ENCODE data around the gene ADAMTSL1. TPM values are rescaled to one million over a fixed set of nuclear protein-coding genes. Genes with fewer than 3 reads are reported as not detected.

Gene ADAMTSL1
- total and polyA plus RNA-seq, 9 of the 15 experiments (the other 6 are each of a cell fraction or from before 2014, with no cell fraction given) = 0.01 TPM; not detected in 8

DNA sequence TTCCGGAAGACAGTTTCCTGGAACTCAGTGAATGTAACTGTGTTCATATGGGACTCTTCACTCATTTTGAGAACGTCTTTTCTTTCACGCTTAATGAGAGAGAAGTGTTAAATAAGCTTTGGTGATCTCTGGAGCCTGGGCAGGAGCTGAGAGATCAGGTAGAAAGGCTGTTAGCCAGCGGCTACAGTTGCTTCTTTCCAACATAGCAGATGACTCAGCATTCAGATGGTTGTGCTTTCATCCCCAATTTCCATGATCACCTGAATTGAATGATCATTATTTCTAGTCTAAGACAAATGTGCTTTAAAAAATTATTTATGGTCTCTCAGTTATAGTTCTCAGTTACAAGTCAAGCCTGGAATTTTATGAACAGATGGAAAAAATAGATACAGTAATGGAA is 234.5 kb downstream of the ADAMTSL1 start:
- DNase-seq (ENCODE audit: extremely low read depth in 1 of 4, low spot score in 3 of 4) (no peak), FAIRE-seq (no peak), ATAC-seq (no peak)
- no peak overlapping the region for H3K4me3 ChIP-seq
- H3K27me3 ChIP-seq (ENCODE audit: control insufficient read depth in 2 of 2, insufficient read depth in 2 of 2, low read length in 2 of 2) = no peaks in the 10 kb centered on the region
- H3K9me3 ChIP-seq (replicated peaks; ENCODE audit: control insufficient read depth, insufficient read depth, low read depth, low read length) = no peaks in the 10 kb centered on the region
- POLR2A ChIA-PET = no interaction called here
- TF ChIP-seq KDM2B (CRISPR knock-in tag; IDR thresholded peaks at IDR 0.05) = no peak
- 0 out of 2 replicates have a peak, but pooled peaks have one; percentile 10 for TF ChIP-seq NFE2 (IDR thresholded peaks at IDR 0.05; ENCODE audit: low read depth)
- TF ChIP-seq CLOCK (CRISPR knock-in tag; IDR thresholded peaks at IDR 0.05; ENCODE audit: borderline replicate concordance) = no peak
- no peak for TF ChIP-seq NR2C2 (CRISPR knock-in tag; IDR thresholded peaks at IDR 0.05)
- TF ChIP-seq NR2C2 (tag; IDR thresholded peaks at IDR 0.05) = no peak
- H3K4me2 ChIP-seq (ENCODE audit: insufficient read depth, low read length) = no peak overlapping the region
- no TSS peak for BruUV-seq (replicated peaks)
- no peak overlapping the region for H2AFZ ChIP-seq (ENCODE audit: low read depth, low read length)
- H3K4me1 ChIP-seq (replicated peaks in 1 of 2; ENCODE audit: control insufficient read depth in 2 of 2, insufficient read depth in 2 of 2, low read length in 2 of 2) = no peaks in the 10 kb centered on the region
- H3K79me2 ChIP-seq (ENCODE audit: control insufficient read depth, insufficient read depth, low read length) = no peaks in the 10 kb centered on the region
- CTCF ChIA-PET (ENCODE audit: low intra/inter-chr PET ratio) = no interaction called here
- no peaks in the 10 kb centered on the region for H4K20me1 ChIP-seq (replicated peaks; ENCODE audit: control insufficient read depth, insufficient read depth, low read length)
- H3K36me3 ChIP-seq (ENCODE audit: control insufficient read depth, insufficient read depth, low read length) = no peaks in the 10 kb centered on the region
- H3K27ac ChIP-seq (ENCODE audit: extremely low read depth, low read depth, low read length) = no peak overlapping the region
- WGBS (ENCODE audit: insufficient coverage, low coverage, missing lambda C conversion rate) = 0% methylated on average over 4 of the region's 4 CpGs
- in situ Hi-C loops (cut with MboI) (no loop called here), intact Hi-C loops (cut with micrococcal nuclease) (no loop called here)
- H3K9ac ChIP-seq (ENCODE audit: insufficient read depth in 1 of 2, low read depth in 2 of 2, low read length in 2 of 2) = no peak overlapping the region
- no peaks in the 10 kb centered on the region for H3K9me1 ChIP-seq (ENCODE audit: control insufficient read depth, insufficient read depth, low read length)

Data from K562 (cell line).